CD4-positive, alpha-beta T cell (primary cell): ENCODE measurements around the gene GALNT14. TPM values are rescaled to one million over a fixed set of nuclear protein-coding genes. Genes with fewer than 3 reads are reported as not detected.

Experiments used
- ATAC-seq: fragments of 200-7000 bp; cut with Tn5 transposase; one replicate; pipeline ENCODE4 v1.10.0; 2022; ENCODE audit warnings: mild to moderate bottlenecking; ENCODE audit not compliant: poor library complexity
- CTCF ChIA-PET: fragments of 350-600 bp; sonication (Branson Sonifier 250); formaldehyde crosslinking; loops from one replicate; lab custom pipeline; 2021; ENCODE audit warnings: antibody characterized with exemption, inconsistent platforms; lab: Charles Lee
- POLR2A ChIA-PET: fragments of 350-600 bp; sonication (Branson Sonifier 250); formaldehyde crosslinking; loops from one replicate; lab custom pipeline; 2021; ENCODE audit warnings: antibody characterized with exemption, inconsistent platforms; lab: Charles Lee
- DNase-seq, 14 experiments: peaks; one replicate each; pipeline ENCODE4 v3.0.0-alpha.2; 2013 to 2020; ENCODE audit warnings: mixed read lengths in 2 of 14
- H3K27ac ChIP-seq, 2 donors: one replicate each; pipeline versions ENCODE4 v1.5.1 to v1.7.0; 2013; ENCODE audit warnings: low read length in 2 of 2, low read depth in 1 of 2, mild to moderate bottlenecking in 1 of 2
- H3K27me3 ChIP-seq, 2 experiments: 1 replicate in 1 of 2; 2 replicates in 1 of 2; pipeline versions ENCODE4 v1.6.1 to v1.7.0; 2013; ENCODE audit warnings: low read length in 2 of 2, control low read depth in 1 of 2, mild to moderate bottlenecking in 1 of 2, moderate library complexity in 1 of 2; ENCODE audit not compliant: insufficient read depth in 2 of 2, control insufficient read depth in 1 of 2
- H3K36me3 ChIP-seq: one replicate; pipeline ENCODE4 v1.6.1; 2013; ENCODE audit warnings: low read length, control low read depth; ENCODE audit not compliant: insufficient read depth
- H3K4me1 ChIP-seq: one replicate; pipeline ENCODE4 v1.6.1; 2013; ENCODE audit warnings: low read length, control low read depth; ENCODE audit not compliant: insufficient read depth
- H3K4me3 ChIP-seq: one replicate; pipeline ENCODE4 v1.5.1; 2013; ENCODE audit warnings: mild to moderate bottlenecking, low read length, moderate library complexity
- H3K9me3 ChIP-seq, 2 experiments: 1 replicate in 1 of 2; 2 replicates in 1 of 2; pipeline versions ENCODE4 v1.6.1 to v1.7.0; 2013; ENCODE audit warnings: low read length in 2 of 2, mild to moderate bottlenecking in 2 of 2, control low read depth in 1 of 2, moderate library complexity in 1 of 2; ENCODE audit not compliant: control insufficient read depth in 1 of 2, insufficient read depth in 1 of 2
- H3K27ac Mint-ChIP-seq: one replicate; pipeline ENCODE4 v1.8.0; 2020; ENCODE audit warnings: mixed read lengths
- H3K27me3 Mint-ChIP-seq: one replicate; pipeline ENCODE4 v1.8.0; 2021; ENCODE audit warnings: mixed read lengths
- H3K36me3 Mint-ChIP-seq: one replicate; pipeline ENCODE4 v1.8.0; 2021; ENCODE audit warnings: low read depth, mixed read lengths
- H3K4me1 Mint-ChIP-seq: one replicate; pipeline ENCODE4 v1.8.0; 2021; ENCODE audit warnings: low read depth, mixed read lengths
- H3K4me3 Mint-ChIP-seq: one replicate; pipeline ENCODE4 v1.8.0; 2020; ENCODE audit warnings: mild to moderate bottlenecking, mixed read lengths
- H3K9me3 Mint-ChIP-seq: one replicate; pipeline ENCODE4 v1.8.0; 2020; ENCODE audit warnings: mixed read lengths
- intact Hi-C, 2 experiments: fragments of 100-400 bp; cut with DNase I in 1 of 2; cut with micrococcal nuclease in 1 of 2; formaldehyde crosslinking; loops; one replicate each; pipeline versions ENCODE4 v1.15.1 to v1.9.0; 2023 to 2025; cut with DNase I, micrococcal nuclease
- total RNA-seq, 174 experiments: library from RNA in 2 of 174; stranded (reverse) in 2 of 174; gene quantifications; one replicate each; pipeline ENCODE4 v1.2.3 and lab custom pipeline; 2021 to 2026
- TF ChIP-seq, protein P1 (sequence below): fragments of 200-600 bp; IDR thresholded peaks from one replicate; pipeline ENCODE4 v1.8.0; 2022; ENCODE audit warnings: antibody characterized with exemption, mild to moderate bottlenecking

GALNT14 gene
- total RNA-seq, 2 experiments from 2014 or later, result not detected

DNA sequence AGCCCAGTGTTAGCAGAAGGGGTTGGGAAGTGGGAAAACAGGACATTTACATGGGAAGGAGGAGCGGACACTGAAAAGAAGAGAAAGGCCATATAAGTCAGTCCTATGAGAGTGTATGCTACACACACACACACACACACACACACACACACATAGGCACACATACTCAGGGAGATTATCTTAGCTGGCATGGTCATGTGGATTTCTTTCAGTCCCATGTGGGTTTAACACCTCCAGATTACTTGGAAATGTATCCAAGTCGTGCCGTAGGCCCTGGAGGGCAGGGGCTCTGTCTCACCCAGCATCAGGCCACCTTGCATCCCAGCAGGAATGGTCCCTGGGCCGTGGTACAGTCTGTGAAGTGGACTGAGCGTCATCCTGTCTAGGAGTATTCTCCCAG is 217.7 kb downstream of the GALNT14 start:
- H3K36me3 ChIP-seq, result no peaks in the 10 kb centered on the region
- intact Hi-C loops, result no loop called here
- H3K27ac Mint-ChIP-seq, result no peak overlapping the region
- no peaks in the 10 kb centered on the region for H3K27me3 Mint-ChIP-seq
- H3K9me3 ChIP-seq, result no peaks in the 10 kb centered on the region
- TF ChIP-seq, protein P1, sequence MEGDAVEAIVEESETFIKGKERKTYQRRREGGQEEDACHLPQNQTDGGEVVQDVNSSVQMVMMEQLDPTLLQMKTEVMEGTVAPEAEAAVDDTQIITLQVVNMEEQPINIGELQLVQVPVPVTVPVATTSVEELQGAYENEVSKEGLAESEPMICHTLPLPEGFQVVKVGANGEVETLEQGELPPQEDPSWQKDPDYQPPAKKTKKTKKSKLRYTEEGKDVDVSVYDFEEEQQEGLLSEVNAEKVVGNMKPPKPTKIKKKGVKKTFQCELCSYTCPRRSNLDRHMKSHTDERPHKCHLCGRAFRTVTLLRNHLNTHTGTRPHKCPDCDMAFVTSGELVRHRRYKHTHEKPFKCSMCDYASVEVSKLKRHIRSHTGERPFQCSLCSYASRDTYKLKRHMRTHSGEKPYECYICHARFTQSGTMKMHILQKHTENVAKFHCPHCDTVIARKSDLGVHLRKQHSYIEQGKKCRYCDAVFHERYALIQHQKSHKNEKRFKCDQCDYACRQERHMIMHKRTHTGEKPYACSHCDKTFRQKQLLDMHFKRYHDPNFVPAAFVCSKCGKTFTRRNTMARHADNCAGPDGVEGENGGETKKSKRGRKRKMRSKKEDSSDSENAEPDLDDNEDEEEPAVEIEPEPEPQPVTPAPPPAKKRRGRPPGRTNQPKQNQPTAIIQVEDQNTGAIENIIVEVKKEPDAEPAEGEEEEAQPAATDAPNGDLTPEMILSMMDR, result no peak
- DNase-seq, result no peak
- ChIA-PET POLR2A (no interaction called here), CTCF (no interaction called here)
- H3K27me3 ChIP-seq, result no peaks in the 10 kb centered on the region
- no peaks in the 10 kb centered on the region for H3K36me3 Mint-ChIP-seq
- H3K27ac ChIP-seq, result no peak overlapping the region
- no peaks in the 10 kb centered on the region for H3K9me3 Mint-ChIP-seq
- H3K4me3 Mint-ChIP-seq, result no peak overlapping the region
- ATAC-seq, result no peak
- no peaks in the 10 kb centered on the region for H3K4me1 Mint-ChIP-seq
- H3K4me1 ChIP-seq, result no peaks in the 10 kb centered on the region
- H3K4me3 ChIP-seq, result no peak overlapping the region

GRCh38 chr2:30915486-30915885 is 222.8 kb downstream of the GALNT14 start:
- TF ChIP-seq, protein P1, result no peak
- no peaks in the 10 kb centered on the region for H3K36me3 ChIP-seq
- no peaks in the 10 kb centered on the region for H3K4me1 Mint-ChIP-seq
- H3K9me3 Mint-ChIP-seq, result no peaks in the 10 kb centered on the region
- ATAC-seq, result no peak
- H3K27me3 Mint-ChIP-seq, result peaks cover 5% of the 10 kb centered on the region
- no peak overlapping the region for H3K27ac ChIP-seq
- no peak for DNase-seq
- H3K27ac Mint-ChIP-seq, result no peak overlapping the region
- no peaks in the 10 kb centered on the region for H3K4me1 ChIP-seq
- ChIA-PET POLR2A (no interaction called here), CTCF (no interaction called here)
- no peaks in the 10 kb centered on the region for H3K36me3 Mint-ChIP-seq
- H3K9me3 ChIP-seq, result no peaks in the 10 kb centered on the region
- H3K27me3 ChIP-seq, result no peaks in the 10 kb centered on the region
- H3K4me3 ChIP-seq, result no peak overlapping the region
- intact Hi-C loops, result no loop called here
- no peak overlapping the region for H3K4me3 Mint-ChIP-seq

DNA sequence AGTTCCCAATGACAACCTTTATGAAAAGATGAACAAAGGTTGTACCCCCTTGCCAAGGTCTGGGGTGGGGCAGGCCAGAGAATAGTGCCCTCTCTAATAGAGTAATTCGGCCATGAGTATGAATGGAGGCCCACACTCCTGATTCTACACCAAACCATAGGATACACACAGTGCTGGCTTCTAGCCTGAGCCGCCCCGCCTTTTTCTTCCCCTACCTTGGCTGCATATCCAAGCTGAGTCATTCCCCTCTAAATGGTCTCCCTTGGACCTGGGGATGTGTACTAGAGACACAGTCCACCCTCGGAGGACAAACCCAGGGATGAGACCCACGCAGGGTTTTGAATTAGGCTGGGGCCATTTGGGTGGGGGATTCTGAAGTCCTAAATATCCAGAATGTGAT is 223.8 kb downstream of the GALNT14 start:
- no peaks in the 10 kb centered on the region for H3K9me3 Mint-ChIP-seq
- H3K4me3 Mint-ChIP-seq, result no peak overlapping the region
- H3K4me3 ChIP-seq, result no peak overlapping the region
- TF ChIP-seq, protein P1, result no peak
- intact Hi-C loops, result no loop called here
- ChIA-PET CTCF (interaction anchor here (1.1 kb wide), 1 partner anchor 26 kb away, joined by 3 read pairs; no protein-coding TSS in a partner anchor), POLR2A (no interaction called here)
- peaks cover 5% of the 10 kb centered on the region for H3K27me3 Mint-ChIP-seq
- no peaks in the 10 kb centered on the region for H3K4me1 ChIP-seq
- no peaks in the 10 kb centered on the region for H3K27me3 ChIP-seq
- H3K27ac ChIP-seq, result no peak overlapping the region
- H3K36me3 ChIP-seq, result no peaks in the 10 kb centered on the region
- no peak for ATAC-seq
- DNase-seq, result no peak
- H3K4me1 Mint-ChIP-seq, result no peaks in the 10 kb centered on the region
- H3K27ac Mint-ChIP-seq, result no peak overlapping the region
- H3K36me3 Mint-ChIP-seq, result no peaks in the 10 kb centered on the region
- no peaks in the 10 kb centered on the region for H3K9me3 ChIP-seq
